WTC11 (cell line): Measurements from ENCODE around the gene FAM156B. TPM values are rescaled to one million over a fixed set of nuclear protein-coding genes. Genes with fewer than 3 reads are reported as not detected.
"Not testable (repeated sequence)": the region's sequence is repeated elsewhere in the genome, so short reads cannot be mapped to it uniquely, and the experiment has no call there.

Source experiments
- ATAC-seq: fragments of 200-7000 bp; cut with Tn5 transposase; 2 replicates; pipeline ENCODE4 v1.10.0; 2021; ENCODE audit warnings: mild to moderate bottlenecking, moderate library complexity
- CTCF ChIA-PET: fragments of 300-600 bp; sonication (Branson Sonifier 250); formaldehyde crosslinking; loops from one replicate; lab custom pipeline; 2021; ENCODE audit warnings: antibody characterized with exemption; lab: Charles Lee
- POLR2A ChIA-PET: fragments of 350-600 bp; sonication (Branson Sonifier 250); formaldehyde crosslinking; loops from one replicate; lab custom pipeline; 2021; ENCODE audit warnings: antibody characterized with exemption; lab: Charles Lee
- DNase-seq: peaks from one replicate; pipeline ENCODE4 v3.0.0; 2021; ENCODE audit warnings: low spot score
- H3K27ac Mint-ChIP-seq: 2 replicates; pipeline ENCODE4 v1.8.0; 2021; ENCODE audit warnings: mixed read lengths
- H3K27me3 Mint-ChIP-seq: 2 replicates; pipeline ENCODE4 v1.8.0; 2021; ENCODE audit warnings: low read depth, mild to moderate bottlenecking, moderate library complexity, mixed read lengths
- H3K36me3 Mint-ChIP-seq: 2 replicates; pipeline ENCODE4 v1.8.0; 2021; ENCODE audit warnings: mixed read lengths
- H3K4me1 Mint-ChIP-seq: 2 replicates; pipeline ENCODE4 v1.8.0; 2022; ENCODE audit warnings: mixed read lengths
- H3K4me3 Mint-ChIP-seq: 2 replicates; pipeline ENCODE4 v1.8.0; 2021; ENCODE audit warnings: mild to moderate bottlenecking, moderate library complexity, mixed read lengths
- H3K9me3 Mint-ChIP-seq: 2 replicates; pipeline ENCODE4 v1.8.0; 2021; ENCODE audit warnings: mixed read lengths
- ARID4B ChIP-seq: sonication (generic); formaldehyde crosslinking; IDR thresholded peaks from 2 replicates; pipeline ENCODE4 v1.8.0; 2023; ENCODE audit warnings: missing genetic modification reagents, mild to moderate bottlenecking, borderline replicate concordance
- ATF2 ChIP-seq: sonication (generic); formaldehyde crosslinking; IDR thresholded peaks from 2 replicates; pipeline ENCODE4 v1.8.1; 2022; ENCODE audit warnings: low read depth, missing genetic modification reagents, borderline replicate concordance
- ATF3 ChIP-seq: sonication (generic); formaldehyde crosslinking; conservative IDR thresholded peaks from 2 replicates; pipeline ENCODE4 v1.8.1; 2022; ENCODE audit warnings: mild to moderate bottlenecking, missing genetic modification reagents
- CREB1 ChIP-seq: sonication (generic); formaldehyde crosslinking; IDR thresholded peaks from 2 replicates; pipeline ENCODE4 v1.8.0; 2023; ENCODE audit warnings: mild to moderate bottlenecking, missing genetic modification reagents
- ETV6 ChIP-seq: sonication (generic); formaldehyde crosslinking; IDR thresholded peaks from 2 replicates; pipeline ENCODE4 v1.8.1; 2022; ENCODE audit warnings: mild to moderate bottlenecking, missing genetic modification reagents
- FOXK1 ChIP-seq: sonication (generic); formaldehyde crosslinking; IDR thresholded peaks from 2 replicates; pipeline ENCODE4 v1.8.0; 2022; ENCODE audit warnings: mild to moderate bottlenecking, moderate library complexity, missing genetic modification reagents
- GRHL2 ChIP-seq: fragments of 250-450 bp; sonication (Bioruptor Pico); IDR thresholded peaks from 2 replicates; pipeline ENCODE4 v1.8.0; 2022; ENCODE audit warnings: mild to moderate bottlenecking, moderate library complexity; ENCODE audit not compliant: insufficient replicate concordance, severe bottlenecking
- HMGA2 ChIP-seq: fragments of 250-450 bp; sonication (Bioruptor Pico); IDR thresholded peaks from 2 replicates; pipeline ENCODE4 v1.4.0; 2021; ENCODE audit warnings: mild to moderate bottlenecking, moderate library complexity
- MAX ChIP-seq: sonication (generic); formaldehyde crosslinking; IDR thresholded peaks from 2 replicates; pipeline ENCODE4 v1.8.0; 2022; ENCODE audit warnings: mild to moderate bottlenecking, missing genetic modification reagents
- NR2C2 ChIP-seq: sonication (generic); formaldehyde crosslinking; IDR thresholded peaks from 2 replicates; pipeline ENCODE4 v1.8.0; 2022; ENCODE audit warnings: mild to moderate bottlenecking, missing genetic modification reagents
- OVOL2 ChIP-seq: fragments of 250-450 bp; sonication (Bioruptor Pico); IDR thresholded peaks from 2 replicates; pipeline ENCODE4 v1.9.0; 2021; ENCODE audit warnings: mild to moderate bottlenecking, borderline replicate concordance
- TEAD1 ChIP-seq: sonication (generic); formaldehyde crosslinking; IDR thresholded peaks from 2 replicates; pipeline ENCODE4 v1.8.0; 2022; ENCODE audit warnings: mild to moderate bottlenecking, missing genetic modification reagents
- USF1 ChIP-seq: sonication (generic); formaldehyde crosslinking; IDR thresholded peaks from 2 replicates; pipeline ENCODE4 v1.8.0; 2022; ENCODE audit warnings: mild to moderate bottlenecking, missing genetic modification reagents
- ZBTB43 ChIP-seq: sonication (generic); formaldehyde crosslinking; IDR thresholded peaks from 2 replicates; pipeline ENCODE4 v1.8.1; 2023; ENCODE audit warnings: mild to moderate bottlenecking, missing genetic modification reagents
- ZMAT4 ChIP-seq: fragments of 250-450 bp; sonication (Bioruptor Pico); IDR thresholded peaks from 2 replicates; pipeline ENCODE4 v1.9.0; 2021; ENCODE audit warnings: mild to moderate bottlenecking
- ZNF425 ChIP-seq: fragments of 250-450 bp; sonication (Bioruptor Pico); conservative IDR thresholded peaks from 2 replicates; pipeline ENCODE4 v1.9.0; 2021; ENCODE audit warnings: mild to moderate bottlenecking
- total RNA-seq: library from RNA; stranded (reverse); gene quantifications from 3 replicates; pipeline ENCODE4 v1.2.3, GENCODE V29; 2021

Gene FAM156B
- total RNA-seq, 1 experiment from 2014 or later = 12.7 TPM

GRCh38 chrX:52870046-52870445 is 27.1 kb upstream of the FAM156B start (continued):
- TF ChIP-seq ZNF425 (CRISPR knock-in tag) (no peak), ZBTB43 (CRISPR knock-in tag) (no peak), ATF3 (CRISPR knock-in tag) (no peak), TEAD1 (CRISPR knock-in tag) (no peak), ARID4B (no peak), OVOL2 (CRISPR knock-in tag) (no peak), NR2C2 (no peak), ZMAT4 (CRISPR knock-in tag) (no peak), CREB1 (CRISPR knock-in tag) (no peak), MAX (CRISPR knock-in tag) (no peak), FOXK1 (CRISPR knock-in tag) (no peak)

GRCh38 chrX:52873825-52874224 is 23.3 kb upstream of the FAM156B start:
- DNase-seq, H3K27me3 Mint-ChIP-seq, H3K4me3 Mint-ChIP-seq, H3K9me3 Mint-ChIP-seq, H3K36me3 Mint-ChIP-seq, CTCF ChIA-PET, ATAC-seq, H3K27ac Mint-ChIP-seq, H3K4me1 Mint-ChIP-seq: not testable (repeated sequence)
- POLR2A ChIA-PET = interaction anchor here (0.7 kb wide), 1 partner anchor 589 kb away, joined by 3 read pairs; no protein-coding TSS in a partner anchor

- Mint-ChIP-seq H3K4me1 (no peaks in the 10 kb centered on the region), H3K9me3 (no peaks in the 10 kb centered on the region), H3K36me3 (no peaks in the 10 kb centered on the region), H3K27ac (no peak overlapping the region), H3K27me3 (peaks cover 6% of the 10 kb centered on the region), H3K4me3 (no peak overlapping the region)
- TF ChIP-seq ATF2 (CRISPR knock-in tag) (no peak), HMGA2 (CRISPR knock-in tag) (no peak), GRHL2 (no peak), ETV6 (CRISPR knock-in tag) (no peak), USF1 (CRISPR knock-in tag) (no peak)
- ChIA-PET POLR2A (no interaction called here), CTCF (no interaction called here)
- DNase-seq = no peak
- ATAC-seq = no peak
These were observed 22.5 kb upstream of the FAM156B start for GRCh38 chrX:52874661-52875060.

GRCh38 chrX:52875436-52875835 is 21.7 kb upstream of the FAM156B start:
- CTCF ChIA-PET, POLR2A ChIA-PET, H3K4me3 Mint-ChIP-seq, H3K4me1 Mint-ChIP-seq, H3K27me3 Mint-ChIP-seq, H3K9me3 Mint-ChIP-seq, DNase-seq, ATAC-seq, H3K36me3 Mint-ChIP-seq, H3K27ac Mint-ChIP-seq: not testable (repeated sequence)

GRCh38 chrX:52876386-52876785 is 20.7 kb upstream of the FAM156B start:
- CTCF ChIA-PET, H3K4me3 Mint-ChIP-seq, H3K27ac Mint-ChIP-seq, POLR2A ChIA-PET, H3K9me3 Mint-ChIP-seq, DNase-seq, H3K4me1 Mint-ChIP-seq, H3K27me3 Mint-ChIP-seq, ATAC-seq, H3K36me3 Mint-ChIP-seq: not testable (repeated sequence)
